Activated CD8-positive, alpha-beta T cell treated with anti-CD3 and anti-CD28 coated beads for 36 hours (primary cell): ENCODE measurements around the gene MBP. TPM values are rescaled to one million over a fixed set of nuclear protein-coding genes. Genes with fewer than 3 reads are reported as not detected.
"Not testable (repeated sequence)": the region's sequence is repeated elsewhere in the genome, so short reads cannot be mapped to it uniquely, and the experiment has no call there.

Experiments used
- ATAC-seq: fragments of 200-7000 bp; cut with Tn5 transposase; one replicate; pipeline ENCODE4 v1.10.0; 2021; ENCODE audit warnings: mild to moderate bottlenecking, moderate library complexity
- CTCF ChIA-PET: fragments of 350-600 bp; sonication (Branson Sonifier 250); formaldehyde crosslinking; loops from one replicate; lab custom pipeline; 2021; ENCODE audit warnings: antibody characterized with exemption; lab: Charles Lee
- POLR2A ChIA-PET: fragments of 350-600 bp; sonication (Branson Sonifier 250); formaldehyde crosslinking; loops from one replicate; lab custom pipeline; 2021; ENCODE audit warnings: antibody characterized with exemption; lab: Charles Lee
- DNase-seq: peaks from one replicate; pipeline ENCODE4 v3.0.0-alpha.2; 2020
- H3K27ac Mint-ChIP-seq: one replicate; pipeline ENCODE4 v1.8.0; 2021; ENCODE audit warnings: mild to moderate bottlenecking, mixed read lengths
- H3K27me3 Mint-ChIP-seq: one replicate; pipeline ENCODE4 v1.8.0; 2021; ENCODE audit warnings: mixed read lengths
- H3K36me3 Mint-ChIP-seq: one replicate; pipeline ENCODE4 v1.8.0; 2021; ENCODE audit warnings: low read depth, mixed read lengths
- H3K4me1 Mint-ChIP-seq: one replicate; pipeline ENCODE4 v1.8.0; 2021; ENCODE audit warnings: low read depth, mixed read lengths
- H3K4me3 Mint-ChIP-seq: one replicate; pipeline ENCODE4 v1.8.0; 2021; ENCODE audit warnings: mild to moderate bottlenecking, moderate library complexity, mixed read lengths
- H3K9me3 Mint-ChIP-seq: one replicate; pipeline ENCODE4 v1.8.0; 2021; ENCODE audit warnings: mixed read lengths
- CTCF ChIP-seq: fragments of 200-600 bp; IDR thresholded peaks from one replicate; pipeline ENCODE4 v1.8.0; 2022; ENCODE audit warnings: antibody characterized with exemption, mild to moderate bottlenecking
- intact Hi-C: fragments of 100-400 bp; cut with micrococcal nuclease; formaldehyde crosslinking; loops from one replicate; pipeline ENCODE4 v1.10.0; 2022
- total RNA-seq, 2 experiments: library from RNA; stranded (reverse); gene quantifications; one replicate each; pipeline ENCODE4 v1.2.3, GENCODE V29; 2021

Gene MBP
- total RNA-seq, 2 experiments from 2014 or later = 39.9 to 41.5 TPM

DNA sequence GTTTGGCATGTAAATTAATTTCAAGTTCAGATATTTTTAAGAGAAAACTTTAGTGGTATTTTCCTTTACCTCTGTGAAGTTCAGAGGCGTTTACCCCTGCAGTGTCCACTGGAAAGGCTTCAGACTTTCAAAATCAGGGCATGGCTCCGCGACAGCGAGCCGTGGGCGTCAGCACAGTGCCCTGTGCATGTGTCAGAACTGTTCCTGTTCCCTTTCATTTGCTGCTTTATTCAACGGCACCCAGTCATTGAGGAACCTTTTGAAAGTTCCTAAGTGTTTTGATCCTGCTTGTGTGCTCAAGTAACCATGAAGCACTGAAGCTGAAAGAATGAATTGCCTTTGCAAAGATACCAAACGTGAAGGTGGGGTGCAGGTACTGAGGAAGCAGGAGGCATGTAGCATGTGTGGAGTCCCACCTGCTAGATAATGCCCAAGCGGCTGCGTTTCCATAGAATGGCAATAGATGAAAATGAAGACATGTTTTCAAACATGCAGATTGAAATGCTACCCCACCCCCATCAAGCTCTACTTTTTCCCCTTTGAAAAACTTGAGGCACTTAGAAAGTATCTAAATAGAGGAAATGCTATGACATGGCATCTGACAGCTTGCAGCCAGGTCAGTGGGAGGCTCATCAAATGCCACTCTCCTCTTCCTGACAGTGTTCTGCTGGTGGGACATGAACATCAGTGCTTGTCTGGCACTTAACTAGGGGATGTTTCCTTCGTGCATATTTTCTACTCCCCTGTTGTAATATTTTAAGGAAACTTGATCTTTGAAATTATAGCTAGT is 161.6 kb downstream of the MBP start:
- no peak for DNase-seq
- CTCF ChIA-PET = interaction anchor here (1.3 to 6.9 kb wide), 5 partner anchors 9 to 167 kb away, joined by 4 to 37 read pairs (median 6); no protein-coding TSS in a partner anchor
- no peak overlapping the region for H3K27ac Mint-ChIP-seq

GRCh38 chr18:76967721-76968472 is 164.7 kb downstream of the MBP start:
- Mint-ChIP-seq H3K36me3 (peaks cover 21% of the 10 kb centered on the region), H3K4me1 (peaks cover 24% of the 10 kb centered on the region), H3K27me3 (no peaks in the 10 kb centered on the region), H3K4me3 (no peak overlapping the region), H3K27ac (no peak overlapping the region), H3K9me3 (no peaks in the 10 kb centered on the region)
- DNase-seq (no peak), ATAC-seq (no peak)
- TF ChIP-seq CTCF = no peak
- ChIA-PET POLR2A (no interaction called here), CTCF (interaction anchor here (1.8 to 6.9 kb wide), 2 partner anchors 17 to 33 kb away, joined by 6 to 37 read pairs; no protein-coding TSS in a partner anchor)
- intact Hi-C loops = no loop called here

More for the DNA sequence above, 161.6 kb downstream of the MBP start:
- Mint-ChIP-seq H3K9me3 (no peaks in the 10 kb centered on the region), H3K4me1 (peaks cover 11% of the 10 kb centered on the region), H3K27me3 (no peaks in the 10 kb centered on the region), H3K4me3 (no peak overlapping the region), H3K36me3 (peaks cover 5% of the 10 kb centered on the region)
- no peak for TF ChIP-seq CTCF
- POLR2A ChIA-PET = no interaction called here
- ATAC-seq = no peak
- intact Hi-C loops = no loop called here

DNA sequence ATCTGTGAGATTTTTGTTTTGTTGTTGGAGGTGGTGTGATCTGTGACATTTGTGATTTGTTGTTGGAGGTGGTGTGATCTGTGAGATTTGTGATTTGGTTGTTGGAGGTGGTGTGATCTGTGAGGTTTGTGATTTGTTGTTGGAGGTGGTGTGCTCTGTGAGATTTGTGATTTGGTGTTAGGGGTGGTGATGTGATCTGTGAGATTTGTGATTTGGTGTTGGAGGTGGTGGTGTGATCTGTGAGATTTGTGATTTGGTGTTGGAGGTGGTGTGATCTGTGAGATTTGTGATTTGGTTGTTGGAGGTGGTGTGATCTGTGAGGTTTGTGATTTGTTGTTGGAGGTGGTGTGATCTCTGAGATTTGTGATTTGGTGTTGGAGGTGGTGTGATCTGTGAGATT is 165.3 kb downstream of the MBP start:
- H3K4me3 Mint-ChIP-seq, H3K27ac Mint-ChIP-seq, H3K9me3 Mint-ChIP-seq, DNase-seq, H3K27me3 Mint-ChIP-seq, intact Hi-C loops, ATAC-seq, POLR2A ChIA-PET: not testable (repeated sequence)
- H3K36me3 Mint-ChIP-seq = peaks cover 27% of the 10 kb centered on the region
- CTCF ChIA-PET = interaction anchor here (1.8 to 6.9 kb wide), 2 partner anchors 17 to 34 kb away, joined by 6 to 37 read pairs; no protein-coding TSS in a partner anchor
- H3K4me1 Mint-ChIP-seq = peaks cover 26% of the 10 kb centered on the region

DNA sequence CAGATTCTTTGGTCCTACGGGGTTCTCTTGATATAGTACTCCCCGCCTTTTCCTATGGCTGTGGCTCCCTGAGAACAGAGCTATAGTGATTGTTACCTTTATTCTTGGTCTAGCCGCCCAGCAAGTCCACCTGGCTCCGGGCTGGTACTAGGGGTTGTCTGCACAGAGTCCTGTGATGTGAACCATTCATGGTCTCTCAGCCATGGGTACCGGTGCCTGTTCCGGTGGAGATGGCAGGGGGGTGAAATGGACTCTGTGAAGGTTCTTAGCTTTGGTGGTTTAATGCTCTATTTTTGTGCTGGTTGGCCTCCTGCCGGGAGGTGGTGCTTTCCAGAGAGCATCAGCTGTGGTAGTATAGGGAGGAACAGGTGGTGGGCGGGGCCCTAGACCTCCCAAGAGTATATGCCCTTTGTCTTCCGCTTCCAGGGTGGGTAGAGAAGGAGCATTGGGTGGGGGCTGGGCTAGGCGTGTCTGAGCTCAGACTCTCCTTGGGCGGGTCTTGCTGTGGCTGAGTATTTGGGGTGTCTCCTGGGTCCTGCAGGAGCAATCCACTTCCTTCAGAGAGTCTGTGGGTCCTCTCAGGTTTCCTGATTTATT is 166.9 kb downstream of the MBP start:
- ATAC-seq, H3K9me3 Mint-ChIP-seq, DNase-seq, H3K27ac Mint-ChIP-seq, H3K27me3 Mint-ChIP-seq, H3K4me3 Mint-ChIP-seq, intact Hi-C loops: not testable (repeated sequence)
- ChIA-PET CTCF (interaction anchor here (2.1 to 6.9 kb wide), 2 partner anchors 19 to 35 kb away, joined by 9 to 37 read pairs; no protein-coding TSS in a partner anchor), POLR2A (interaction anchor here (0.7 kb wide), 1 partner anchor 135 kb away, joined by 3 read pairs; no protein-coding TSS in a partner anchor)
- Mint-ChIP-seq H3K36me3 (peaks cover 39% of the 10 kb centered on the region), H3K4me1 (peaks cover 16% of the 10 kb centered on the region)

DNA sequence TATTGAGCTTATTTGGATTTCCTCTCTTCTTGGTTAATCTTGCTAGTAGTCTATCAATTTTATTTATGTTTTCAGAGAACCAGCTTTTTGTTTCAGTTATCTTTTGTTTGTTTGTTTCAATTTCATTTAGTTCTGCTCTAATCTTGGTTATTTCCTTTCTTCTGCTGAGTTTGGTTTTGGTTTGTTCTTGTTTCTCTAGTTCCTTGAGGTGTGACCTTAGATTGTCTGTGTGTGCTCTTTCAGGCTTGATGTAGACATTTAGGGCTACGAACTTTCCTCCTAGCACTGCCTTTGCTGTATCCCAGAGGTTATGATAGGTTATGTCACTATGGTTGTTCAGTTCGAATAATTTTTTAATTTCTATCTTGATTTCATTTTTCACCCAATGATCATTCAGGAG is 168.6 kb downstream of the MBP start:
- H3K36me3 Mint-ChIP-seq = peaks cover 55% of the 10 kb centered on the region
- no peaks in the 10 kb centered on the region for H3K9me3 Mint-ChIP-seq
- H3K4me3 Mint-ChIP-seq = no peak overlapping the region
- no peak for TF ChIP-seq CTCF
- POLR2A ChIA-PET = no interaction called here
- DNase-seq (no peak), ATAC-seq (no peak)
- peak overlapping the region; percentile 16 for H3K27ac Mint-ChIP-seq
- CTCF ChIA-PET = interaction anchor here (1.2 to 2.1 kb wide), 3 partner anchors 19 to 40 kb away, joined by 3 to 9 read pairs (median 4); no protein-coding TSS in a partner anchor
- intact Hi-C loops = no loop called here
- no peaks in the 10 kb centered on the region for H3K27me3 Mint-ChIP-seq
- peaks cover 16% of the 10 kb centered on the region for H3K4me1 Mint-ChIP-seq
